Measurements from ENCODE around the gene HOXB4. TPM values are rescaled to one million over a fixed set of nuclear protein-coding genes. Genes with fewer than 3 reads are reported as not detected.

HOXB4 gene
- total RNA-seq, 1 donor, result 1.7 TPM

DNA sequence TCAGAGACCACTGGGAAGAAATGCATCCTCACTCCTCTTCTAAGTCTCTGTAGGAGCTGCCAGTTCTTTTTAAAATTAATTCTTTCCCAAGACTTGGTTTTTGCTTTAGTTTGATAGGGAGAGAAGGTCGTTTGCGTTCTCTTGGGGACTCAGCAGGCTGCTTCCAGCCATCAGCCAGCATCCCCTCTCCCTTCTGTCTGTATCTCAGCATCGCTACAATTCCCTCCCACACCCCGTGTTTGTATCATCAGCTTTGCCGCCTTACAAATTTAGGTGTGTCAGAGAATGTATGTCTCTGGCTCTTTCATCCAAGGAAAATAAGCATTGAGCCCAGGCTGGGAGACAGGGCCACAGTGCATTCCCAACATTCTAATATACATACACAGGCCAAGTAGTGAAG lies 21.2 kb upstream of the HOXB4 start:
- H3K4me3 ChIP-seq (ENCODE audit: low read depth, low read length), result no peak overlapping the region
- no peak for DNase-seq (ENCODE audit: low read depth)
- TF ChIP-seq, protein P1, sequence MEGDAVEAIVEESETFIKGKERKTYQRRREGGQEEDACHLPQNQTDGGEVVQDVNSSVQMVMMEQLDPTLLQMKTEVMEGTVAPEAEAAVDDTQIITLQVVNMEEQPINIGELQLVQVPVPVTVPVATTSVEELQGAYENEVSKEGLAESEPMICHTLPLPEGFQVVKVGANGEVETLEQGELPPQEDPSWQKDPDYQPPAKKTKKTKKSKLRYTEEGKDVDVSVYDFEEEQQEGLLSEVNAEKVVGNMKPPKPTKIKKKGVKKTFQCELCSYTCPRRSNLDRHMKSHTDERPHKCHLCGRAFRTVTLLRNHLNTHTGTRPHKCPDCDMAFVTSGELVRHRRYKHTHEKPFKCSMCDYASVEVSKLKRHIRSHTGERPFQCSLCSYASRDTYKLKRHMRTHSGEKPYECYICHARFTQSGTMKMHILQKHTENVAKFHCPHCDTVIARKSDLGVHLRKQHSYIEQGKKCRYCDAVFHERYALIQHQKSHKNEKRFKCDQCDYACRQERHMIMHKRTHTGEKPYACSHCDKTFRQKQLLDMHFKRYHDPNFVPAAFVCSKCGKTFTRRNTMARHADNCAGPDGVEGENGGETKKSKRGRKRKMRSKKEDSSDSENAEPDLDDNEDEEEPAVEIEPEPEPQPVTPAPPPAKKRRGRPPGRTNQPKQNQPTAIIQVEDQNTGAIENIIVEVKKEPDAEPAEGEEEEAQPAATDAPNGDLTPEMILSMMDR (IDR thresholded peaks at IDR 0.05; ENCODE audit: insufficient read depth, low read depth, low read length), result no peak

DNA sequence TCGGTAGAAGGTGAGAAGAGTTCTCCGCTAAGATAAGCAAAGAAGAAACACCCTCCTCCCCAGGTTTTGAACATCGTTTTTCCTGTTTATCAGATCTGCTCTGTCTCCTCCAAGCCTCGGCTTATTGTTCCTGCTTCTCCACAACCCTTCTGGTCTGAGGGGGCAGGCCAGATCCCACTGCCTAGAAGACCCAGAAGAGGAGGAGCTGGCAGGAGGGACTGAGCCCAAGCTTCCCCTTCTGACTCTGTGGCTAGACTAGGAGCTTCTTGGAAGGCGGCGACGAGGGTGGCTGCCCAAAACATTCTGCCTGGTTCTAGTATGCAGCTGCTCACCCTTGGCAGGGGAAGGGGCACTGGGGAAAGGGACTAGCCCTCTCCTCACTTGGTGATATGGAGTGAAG lies 20.6 kb upstream of the HOXB4 start:
- TF ChIP-seq, protein P1 (IDR thresholded peaks at IDR 0.05; ENCODE audit: insufficient read depth, low read depth, low read length), result no peak
- no peak for DNase-seq (ENCODE audit: low read depth)
- no peak overlapping the region for H3K4me3 ChIP-seq (ENCODE audit: low read depth, low read length)

DNA sequence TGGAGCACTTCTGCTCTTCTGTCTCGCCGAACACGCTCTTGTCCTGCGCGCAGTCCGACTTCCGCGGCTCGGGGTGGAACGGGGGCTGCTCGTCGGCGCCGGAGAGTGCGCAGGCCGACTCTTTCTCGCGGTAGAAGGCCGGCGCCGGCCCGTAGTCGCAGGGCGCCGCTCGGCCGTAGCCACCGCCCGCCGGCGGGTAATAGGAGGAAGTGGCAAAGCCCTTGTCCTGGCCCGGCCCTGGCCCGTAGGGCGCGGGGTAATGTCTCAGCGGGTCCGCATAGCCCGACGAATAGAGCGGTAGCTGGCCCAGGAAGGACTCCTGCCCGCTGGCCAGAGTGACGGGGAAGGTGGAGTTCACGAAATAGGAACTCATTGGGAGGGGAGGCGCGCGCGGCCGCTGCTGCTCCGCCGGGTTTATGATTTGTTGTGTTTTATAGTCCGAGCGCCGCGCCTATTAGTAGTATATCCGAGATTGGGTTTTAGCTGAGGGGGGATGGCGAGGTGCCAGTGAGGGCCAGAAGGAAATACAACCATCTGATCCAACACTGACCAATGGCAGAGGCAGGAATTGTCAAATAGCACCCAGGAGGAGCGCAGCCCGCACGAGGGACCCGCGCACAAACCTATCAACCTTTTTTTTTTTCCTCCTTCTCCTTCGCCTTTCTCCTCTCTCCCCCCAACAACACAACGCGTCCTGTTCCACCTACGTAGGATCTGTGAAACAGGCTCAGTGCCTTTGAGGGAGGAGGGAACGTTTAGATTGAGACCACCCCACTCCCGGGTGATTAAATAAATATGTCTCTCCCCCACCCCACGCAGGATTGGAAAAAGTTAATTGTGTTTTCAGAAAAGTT lies 19.9 kb upstream of the HOXB4 start:
- peak; percentile 48 for DNase-seq (ENCODE audit: low read depth)
- peak overlapping the region; percentile 56 for H3K4me3 ChIP-seq (ENCODE audit: low read depth, low read length)
- TF ChIP-seq, protein P1 (IDR thresholded peaks at IDR 0.05; ENCODE audit: insufficient read depth, low read depth, low read length), result no peak

DNA sequence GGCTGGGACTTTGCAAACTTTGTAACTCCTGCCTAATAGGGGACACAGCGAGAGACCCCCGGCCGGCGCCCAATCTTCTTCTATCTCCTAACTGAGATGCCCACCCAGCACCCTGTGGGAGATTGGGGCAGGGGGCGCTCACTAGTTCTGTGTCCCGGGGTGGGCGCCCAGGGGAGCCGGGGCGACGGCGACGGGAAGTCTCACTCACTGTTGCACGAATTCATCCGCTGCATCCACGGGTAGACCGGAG lies 19.3 kb upstream of the HOXB4 start:
- TF ChIP-seq, protein P1 (IDR thresholded peaks at IDR 0.05; ENCODE audit: insufficient read depth, low read depth, low read length), result no peak
- peak overlapping the region; percentile 56 for H3K4me3 ChIP-seq (ENCODE audit: low read depth, low read length)
- DNase-seq (ENCODE audit: low read depth), result no peak

DNA sequence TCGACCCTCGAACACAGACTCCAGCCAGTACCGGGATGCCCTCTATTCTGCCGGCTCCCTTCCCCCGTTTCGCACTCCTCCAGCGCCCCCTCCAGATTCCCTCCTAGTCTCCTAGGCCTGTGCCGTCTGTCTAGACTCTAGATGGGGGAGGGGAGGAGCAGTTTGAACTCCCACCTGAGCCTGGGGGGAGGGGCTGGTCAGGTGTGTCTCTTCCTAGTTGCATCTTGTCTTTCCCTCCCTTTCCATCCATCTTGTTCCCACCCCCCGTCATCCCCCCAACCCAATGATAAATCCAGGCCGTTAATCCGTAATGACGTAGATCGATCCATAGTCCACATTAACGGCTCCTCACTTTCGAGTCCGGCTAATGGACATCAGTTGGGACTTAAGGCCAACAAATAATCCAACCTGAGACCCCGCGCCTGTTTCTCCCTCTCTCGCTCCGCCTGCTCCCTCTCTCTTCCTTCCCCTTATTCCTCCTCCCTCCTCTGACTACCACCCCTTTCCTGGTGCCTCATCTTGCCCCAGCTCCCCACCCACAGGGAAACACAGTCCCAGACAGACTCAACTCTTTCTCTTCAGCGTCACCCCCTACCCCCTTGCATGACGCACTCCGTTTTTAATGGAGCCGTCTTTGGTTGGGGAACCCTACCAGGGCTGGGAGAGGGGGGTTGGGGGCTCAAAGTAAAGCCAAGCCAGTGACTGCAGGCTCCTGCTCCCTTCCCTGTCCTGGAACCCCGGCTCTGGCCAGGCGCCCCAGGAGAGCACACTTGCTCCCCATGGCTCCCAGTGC lies 18.8 kb upstream of the HOXB4 start:
- no peak for DNase-seq (ENCODE audit: low read depth)
- peak overlapping the region; percentile 56 for H3K4me3 ChIP-seq (ENCODE audit: low read depth, low read length)
- TF ChIP-seq, protein P1 (IDR thresholded peaks at IDR 0.05; ENCODE audit: insufficient read depth, low read depth, low read length), result no peak

DNA sequence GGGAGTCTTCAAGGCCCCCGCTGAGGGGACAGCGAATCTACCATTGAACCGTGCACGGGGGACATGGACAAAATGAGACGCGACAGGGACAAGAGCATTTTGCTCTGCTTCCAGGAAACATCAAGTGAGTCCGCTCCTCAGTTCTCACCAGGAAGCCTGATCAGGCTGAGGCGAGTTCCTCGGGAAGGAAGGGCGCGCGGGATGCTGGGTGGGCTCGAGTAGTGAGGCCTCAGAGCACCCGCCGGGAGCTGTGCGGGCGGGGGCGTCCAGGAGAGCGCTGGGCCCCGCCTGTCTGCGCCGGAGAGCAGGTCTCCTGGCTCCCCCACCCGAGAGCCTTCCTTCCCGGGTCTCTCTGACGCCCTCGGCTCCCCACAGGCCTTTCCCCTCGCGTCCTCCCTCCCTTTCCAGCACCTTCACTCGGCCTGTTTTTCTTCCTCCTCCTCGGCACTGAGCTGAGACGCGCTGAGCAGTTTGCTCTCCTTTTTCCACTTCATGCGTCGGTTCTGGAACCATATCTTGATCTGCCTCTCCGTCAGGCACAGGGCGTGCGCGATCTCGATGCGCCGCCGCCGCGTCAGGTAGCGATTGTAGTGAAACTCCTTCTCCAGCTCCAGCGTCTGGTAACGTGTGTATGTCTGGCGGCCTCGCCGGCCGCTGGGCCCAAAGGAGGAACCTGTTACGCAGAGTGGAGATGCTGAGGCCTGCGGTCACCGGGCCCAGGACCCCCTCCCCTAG lies 18.0 kb upstream of the HOXB4 start:
- TF ChIP-seq, protein P1 (IDR thresholded peaks at IDR 0.05; ENCODE audit: insufficient read depth, low read depth, low read length), result no peak
- no peak for DNase-seq (ENCODE audit: low read depth)
- no peak overlapping the region for H3K4me3 ChIP-seq (ENCODE audit: low read depth, low read length)
